K562 (cell line): ENCODE data around the gene CYP2W1. TPM values are rescaled to one million over a fixed set of nuclear protein-coding genes. Genes with fewer than 3 reads are reported as not detected.

Source experiments
- ATAC-seq: fragments of 200-7000 bp; cut with Tn5 transposase; 3 replicates; pipeline ENCODE4 v1.9.1; 2020; ENCODE audit warnings: moderate library complexity
- BruUV-seq: library from RNA; stranded (reverse); fragments of 400-500 nt; replicated peaks from 2 replicates; lab custom pipeline; 2021; lab: Mats Ljungman, UMichigan
- CTCF ChIA-PET: fragments of 300-600 bp; formaldehyde crosslinking; extraction: SDS; loops from one replicate; lab custom pipeline; 2021; ENCODE audit warnings: low intra/inter-chr PET ratio; lab: Yijun Ruan, JAX
- POLR2A ChIA-PET: fragments of 300-600, 350-650 bp; sonication (Branson Sonifier 250); formaldehyde crosslinking; extraction: SDS; loops from one replicate; lab custom pipeline; 2021; ENCODE audit warnings: antibody characterized with exemption, inconsistent platforms; lab: Yijun Ruan, JAX
- DNase-seq, 4 experiments: peaks; one replicate each; pipeline versions ENCODE4 v3.0.0 to v3.0.0-alpha.2; 2011 to 2018; ENCODE audit warnings: low spot score in 3 of 4, mixed read lengths in 3 of 4; ENCODE audit errors: extremely low read depth in 1 of 4
- FAIRE-seq: peaks from 2 replicates; lab custom pipeline; 2011; peaks lifted over from hg19 to GRCh38; lab: Jason Lieb, UNC
- H2AFZ ChIP-seq: 2 replicates; pipeline ENCODE4 v1.6.0; 2011; ENCODE audit warnings: low read depth, low read length, control low read depth, inconsistent platforms
- H3K27ac ChIP-seq: fragments of 200-600 bp; 3 replicates; pipeline ENCODE4 v1.8.0; 2011; ENCODE audit warnings: low read depth, mild to moderate bottlenecking, control low read depth, inconsistent platforms, low read length, moderate library complexity, mixed read lengths; ENCODE audit errors: extremely low read depth
- H3K27me3 ChIP-seq, 2 experiments: fragments of 300-600 bp in 1 of 2; 2 replicates in 1 of 2; 3 replicates in 1 of 2; pipeline versions ENCODE4 v1.6.0 to v1.8.0; 2011; ENCODE audit warnings: inconsistent platforms in 2 of 2, low read length in 2 of 2, mild to moderate bottlenecking in 1 of 2, mixed read lengths in 1 of 2, moderate library complexity in 1 of 2; ENCODE audit not compliant: control insufficient read depth in 2 of 2, insufficient read depth in 2 of 2
- H3K36me3 ChIP-seq: fragments of 300-600 bp; 3 replicates; pipeline ENCODE4 v1.8.0; 2011; ENCODE audit warnings: mild to moderate bottlenecking, low read length, inconsistent platforms; ENCODE audit not compliant: control insufficient read depth, insufficient read depth
- H3K4me1 ChIP-seq, 2 experiments: fragments of 200-600 bp in 1 of 2; replicated peaks in 1 of 2; 2 replicates in 1 of 2; 3 replicates in 1 of 2; pipeline versions ENCODE4 v1.5.1 to v1.8.0; 2011; ENCODE audit warnings: inconsistent platforms in 2 of 2, low read length in 2 of 2, mild to moderate bottlenecking in 1 of 2, mixed read lengths in 1 of 2, moderate library complexity in 1 of 2; ENCODE audit not compliant: control insufficient read depth in 2 of 2, insufficient read depth in 2 of 2
- H3K4me2 ChIP-seq: 2 replicates; pipeline ENCODE4 v1.6.1; 2011; ENCODE audit warnings: low read length, control low read depth, inconsistent platforms, mixed read lengths; ENCODE audit not compliant: insufficient read depth
- H3K4me3 ChIP-seq: fragments of 200-600 bp; sonication (generic), shearing (Covaris generic); 2 replicates; pipeline ENCODE4 v1.5.1; 2016; ENCODE audit warnings: control low read depth, inconsistent platforms
- H3K79me2 ChIP-seq: fragments of 200-600 bp; 3 replicates; pipeline ENCODE4 v1.8.0; 2011; ENCODE audit warnings: low read length, inconsistent platforms; ENCODE audit not compliant: control insufficient read depth, insufficient read depth
- H3K9ac ChIP-seq, 2 experiments: 2 replicates each; pipeline versions ENCODE4 v1.6.0 to v1.6.1; 2011; ENCODE audit warnings: low read depth in 2 of 2, low read length in 2 of 2, control low read depth in 1 of 2, inconsistent platforms in 1 of 2, mild to moderate bottlenecking in 1 of 2, mixed read lengths in 1 of 2; ENCODE audit not compliant: insufficient read depth in 1 of 2
- H3K9me1 ChIP-seq: one replicate; pipeline ENCODE4 v1.6.0; 2011; ENCODE audit warnings: inconsistent platforms, mild to moderate bottlenecking, low read length, moderate library complexity; ENCODE audit not compliant: control insufficient read depth, insufficient read depth
- H3K9me3 ChIP-seq: replicated peaks from 2 replicates; pipeline ENCODE4 v1.5.1; 2011; ENCODE audit warnings: low read depth, low read length, inconsistent platforms; ENCODE audit not compliant: control insufficient read depth, insufficient read depth
- H4K20me1 ChIP-seq: replicated peaks from 2 replicates; pipeline ENCODE4 v1.6.1; 2011; ENCODE audit warnings: low read length, inconsistent platforms, mixed read lengths; ENCODE audit not compliant: control insufficient read depth, insufficient read depth
- CHAMP1 ChIP-seq: fragments of 450-650 bp; IDR thresholded peaks from 2 replicates; pipeline ENCODE4 v1.6.1; 2016; ENCODE audit warnings: mild to moderate bottlenecking
- IRF9 ChIP-seq: fragments of 450-650 bp; IDR thresholded peaks from 2 replicates; pipeline ENCODE4 v1.6.1; 2016; ENCODE audit warnings: missing biosample characterization, missing genetic modification characterization
- ZBED1 ChIP-seq: IDR thresholded peaks from 2 replicates; pipeline ENCODE4 v1.6.1; 2014
- ZNF699 ChIP-seq: fragments of 250-450 bp; sonication (Bioruptor Pico); IDR thresholded peaks from 2 replicates; pipeline ENCODE4 v1.8.0; 2021; ENCODE audit warnings: mild to moderate bottlenecking, moderate library complexity; ENCODE audit not compliant: insufficient replicate concordance
- WGBS: fragments of 100-300 bp; shearing (Covaris generic); methylation state at CpG from one replicate; pipeline ENCODE4 v1.1.6; 2016; ENCODE audit warnings: low coverage, mixed read lengths; ENCODE audit not compliant: insufficient coverage; ENCODE audit errors: missing lambda C conversion rate; 5-methylcytosine and 5-hydroxymethylcytosine counted together
- in situ Hi-C: fragments of 300-500 bp; cut with MboI; formaldehyde crosslinking; loops from 4 replicates; pipeline ENCODE4 v1.15.0; 2018; ENCODE audit warnings: inconsistent platforms, mixed read lengths
- intact Hi-C: fragments of 100-400 bp; cut with micrococcal nuclease; formaldehyde crosslinking; loops from 2 replicates; pipeline ENCODE4 v1.14.2; 2022
- polyA plus RNA-seq, 8 experiments: library from polyadenylated mRNA; depleted of rRNA in 4 of 8; stranded (reverse) in 5 of 8; unstranded in 3 of 8; fragments of >200 nt; fragmentation: Nextera tagmentation in 2 of 8; fragmentation: Illumina TruSeq in 1 of 8; extraction: Ambion mirVana in 2 of 8; extraction: Trizol in 1 of 8; gene quantifications; 2 replicates each; pipeline versions ENCODE4 v1.2.1 to v1.2.3, GENCODE V29; 2011 to 2014; ENCODE audit warnings: inconsistent platforms in 1 of 8, missing spikeins in 1 of 8
- total RNA-seq, 7 experiments: library from RNA; depleted of rRNA in 6 of 7; stranded (reverse); fragments of >200 nt in 6 of 7; fragmentation: Illumina TruSeq in 2 of 7; extraction: Trizol in 2 of 7; gene quantifications; 2 replicates each; pipeline versions ENCODE4 v1.2.1 to v1.2.3, GENCODE V29; 2011 to 2021; ENCODE audit warnings: low replicate concordance in 1 of 7

CYP2W1 gene
- total and polyA plus RNA-seq, 9 of the 15 experiments (the other 6 are each of a cell fraction or from before 2014, with no cell fraction given): not detected

GRCh38 chr7:935164-935873 lies 47.7 kb upstream of the CYP2W1 start:
- in situ Hi-C loops: no loop called here
- no peak overlapping the region for H3K27ac ChIP-seq
- TF ChIP-seq ZBED1 (no peak), ZNF699 (CRISPR knock-in tag) (no peak), IRF9 (tag) (no peak), CHAMP1 (no peak)

More at GRCh38 chr7:935164-935873, 47.7 kb upstream of the CYP2W1 start:
- intact Hi-C loops: no loop called here
- 26% methylated on average over 22 of the region's 46 CpGs for WGBS
- DNase-seq (no peak), ATAC-seq (peak; percentile 31; the same call in 1 of the 3 replicates), FAIRE-seq (no peak)
- H3K36me3 ChIP-seq: no peaks in the 10 kb centered on the region
- 0 out of 2 replicates have a peak, but pooled peaks cover 4% of the 10 kb centered on the region for H4K20me1 ChIP-seq
- no peak overlapping the region for H3K9ac ChIP-seq
- no peak overlapping the region for H3K4me3 ChIP-seq
- H3K79me2 ChIP-seq: no peaks in the 10 kb centered on the region
- no peak overlapping the region for H2AFZ ChIP-seq
- H3K27me3 ChIP-seq: peaks cover 2 to 36% of the 10 kb centered on the region in 2 experiments; a peak in 3 of 5 replicates
- ChIA-PET CTCF (interaction anchor here (0.6 kb wide), 1 partner anchor 723 kb away, joined by 3 read pairs; no protein-coding TSS in a partner anchor), POLR2A (interaction anchor here (0.6 to 1.0 kb wide), 2 partner anchors 12 to 17 kb away, joined by 3 read pairs; no protein-coding TSS in a partner anchor)
- H3K9me1 ChIP-seq: no peaks in the 10 kb centered on the region
- H3K9me3 ChIP-seq: peaks cover 5% of the 10 kb centered on the region
- H3K4me1 ChIP-seq: peaks cover 0 to 28% of the 10 kb centered on the region in 2 experiments; a peak in 2 of 5 replicates
- H3K4me2 ChIP-seq: no peak overlapping the region
- no TSS peak for BruUV-seq
